ENCODE measurements around the gene TOX2.

TOX2 gene

GRCh38 chr20:43936104-43936770 lies 21.6 kb downstream of the TOX2 start:
- Histone ChIP-seq H3K27me3 (ENCODE audit: insufficient read depth, low read length, poor library complexity) (no peaks in the 10 kb centered on the region), H3K4ac (ENCODE audit: low read depth, low read length) (no peak overlapping the region), H2BK120ac (ENCODE audit: low read depth, low read length) (no peak overlapping the region), H3K79me2 (ENCODE audit: control insufficient read depth, insufficient read depth, low read length) (no peaks in the 10 kb centered on the region), H3K4me2 (ENCODE audit: low read length) (no peak overlapping the region), H3K18ac (ENCODE audit: low read length) (no peak overlapping the region), H3K36me3 (ENCODE audit: control insufficient read depth, insufficient read depth, low read length) (no peaks in the 10 kb centered on the region), H2AK5ac (ENCODE audit: low read length) (no peak overlapping the region), H3K23ac (ENCODE audit: low read length) (no peak overlapping the region), H4K8ac (ENCODE audit: low read depth, low read length) (no peak overlapping the region), H3K79me1 (ENCODE audit: low read length) (no peaks in the 10 kb centered on the region), H4K5ac (ENCODE audit: low read length) (no peak overlapping the region), H2BK15ac (replicated peaks; ENCODE audit: low read depth) (no peak overlapping the region), H3K27ac (ENCODE audit: low read depth, low read length) (no peak overlapping the region), H3K4me1 (ENCODE audit: control insufficient read depth, low read depth, low read length) (no peaks in the 10 kb centered on the region), H3K4me3 (ENCODE audit: low read length) (no peak overlapping the region), H2BK5ac (ENCODE audit: low read length) (no peak overlapping the region), H3K56ac (ENCODE audit: low read length) (no peak overlapping the region), H3K9ac (ENCODE audit: low read length) (no peak overlapping the region)
- WGBS (ENCODE audit: extremely low coverage, insufficient coverage, low lambda C conversion rate): no CpG with 5 or more reads among the region's 4 CpGs
- DNase-seq: no peak

- DNase-seq: no peak
- Histone ChIP-seq H3K9ac (ENCODE audit: low read length) (no peak overlapping the region), H3K23ac (ENCODE audit: low read length) (no peak overlapping the region), H2BK120ac (ENCODE audit: low read depth, low read length) (no peak overlapping the region), H3K4ac (ENCODE audit: low read depth, low read length) (no peak overlapping the region), H3K18ac (ENCODE audit: low read length) (no peak overlapping the region), H2AK5ac (ENCODE audit: low read length) (no peak overlapping the region), H3K4me3 (ENCODE audit: low read length) (no peak overlapping the region), H3K27ac (ENCODE audit: low read depth, low read length) (no peak overlapping the region), H2BK15ac (replicated peaks; ENCODE audit: low read depth) (no peak overlapping the region), H3K27me3 (ENCODE audit: insufficient read depth, low read length, poor library complexity) (no peaks in the 10 kb centered on the region), H3K36me3 (ENCODE audit: control insufficient read depth, insufficient read depth, low read length) (no peaks in the 10 kb centered on the region), H3K4me2 (ENCODE audit: low read length) (no peak overlapping the region), H4K8ac (ENCODE audit: low read depth, low read length) (no peak overlapping the region), H3K79me2 (ENCODE audit: control insufficient read depth, insufficient read depth, low read length) (no peaks in the 10 kb centered on the region), H2BK5ac (ENCODE audit: low read length) (no peak overlapping the region), H4K5ac (ENCODE audit: low read length) (no peak overlapping the region), H3K79me1 (ENCODE audit: low read length) (no peaks in the 10 kb centered on the region), H3K56ac (ENCODE audit: low read length) (no peak overlapping the region), H3K4me1 (ENCODE audit: control insufficient read depth, low read depth, low read length) (no peaks in the 10 kb centered on the region)
- no CpG with 5 or more reads among the region's 7 CpGs for WGBS (ENCODE audit: extremely low coverage, insufficient coverage, low lambda C conversion rate)
Measured at GRCh38 chr20:43936805-43937204, 22.2 kb downstream of the TOX2 start.

- no peak overlapping the region for H3K18ac ChIP-seq (ENCODE audit: low read length)
- H3K4me2 ChIP-seq (ENCODE audit: low read length): no peak overlapping the region
- H3K23ac ChIP-seq (ENCODE audit: low read length): no peak overlapping the region
- no peak overlapping the region for H3K9ac ChIP-seq (ENCODE audit: low read length)
- no peaks in the 10 kb centered on the region for H3K4me1 ChIP-seq (ENCODE audit: control insufficient read depth, low read depth, low read length)
- H3K79me2 ChIP-seq (ENCODE audit: control insufficient read depth, insufficient read depth, low read length): no peaks in the 10 kb centered on the region
- H3K79me1 ChIP-seq (ENCODE audit: low read length): no peaks in the 10 kb centered on the region
- no peaks in the 10 kb centered on the region for H3K36me3 ChIP-seq (ENCODE audit: control insufficient read depth, insufficient read depth, low read length)
- no peak overlapping the region for H2BK5ac ChIP-seq (ENCODE audit: low read length)
- H4K8ac ChIP-seq (ENCODE audit: low read depth, low read length): no peak overlapping the region
- H3K56ac ChIP-seq (ENCODE audit: low read length): no peak overlapping the region
- no peak overlapping the region for H2AK5ac ChIP-seq (ENCODE audit: low read length)
- no peak overlapping the region for H2BK120ac ChIP-seq (ENCODE audit: low read depth, low read length)
- H3K4me3 ChIP-seq (ENCODE audit: low read length): no peak overlapping the region
- no peak overlapping the region for H2BK15ac ChIP-seq (replicated peaks; ENCODE audit: low read depth)
- no peaks in the 10 kb centered on the region for H3K27me3 ChIP-seq (ENCODE audit: insufficient read depth, low read length, poor library complexity)
- no peak overlapping the region for H4K5ac ChIP-seq (ENCODE audit: low read length)
- no peak overlapping the region for H3K27ac ChIP-seq (ENCODE audit: low read depth, low read length)
- no peak for DNase-seq
- no CpG with 5 or more reads among the region's 7 CpGs for WGBS (ENCODE audit: extremely low coverage, insufficient coverage, low lambda C conversion rate)
- H3K4ac ChIP-seq (ENCODE audit: low read depth, low read length): no peak overlapping the region
Measured at GRCh38 chr20:43937591-43937990, 22.9 kb downstream of the TOX2 start.

- H3K27me3 ChIP-seq (ENCODE audit: insufficient read depth, low read length, poor library complexity): no peaks in the 10 kb centered on the region
Measured at GRCh38 chr20:43938017-43938655, 23.5 kb downstream of the TOX2 start.

GRCh38 chr20:43938932-43939761 lies 24.5 kb downstream of the TOX2 start:
- Histone ChIP-seq H4K8ac (ENCODE audit: low read depth, low read length) (no peak overlapping the region), H2BK120ac (ENCODE audit: low read depth, low read length) (no peak overlapping the region), H3K79me1 (ENCODE audit: low read length) (no peaks in the 10 kb centered on the region), H3K4me3 (ENCODE audit: low read length) (no peak overlapping the region), H3K79me2 (ENCODE audit: control insufficient read depth, insufficient read depth, low read length) (no peaks in the 10 kb centered on the region), H3K4ac (ENCODE audit: low read depth, low read length) (no peak overlapping the region), H3K23ac (ENCODE audit: low read length) (no peak overlapping the region), H3K36me3 (ENCODE audit: control insufficient read depth, insufficient read depth, low read length) (no peaks in the 10 kb centered on the region), H4K5ac (ENCODE audit: low read length) (no peak overlapping the region), H2AK5ac (ENCODE audit: low read length) (no peak overlapping the region), H3K56ac (ENCODE audit: low read length) (no peak overlapping the region), H3K18ac (ENCODE audit: low read length) (no peak overlapping the region), H3K27ac (ENCODE audit: low read depth, low read length) (no peak overlapping the region), H2BK15ac (replicated peaks; ENCODE audit: low read depth) (no peak overlapping the region), H2BK5ac (ENCODE audit: low read length) (no peak overlapping the region), H3K9ac (ENCODE audit: low read length) (no peak overlapping the region), H3K4me1 (ENCODE audit: control insufficient read depth, low read depth, low read length) (no peaks in the 10 kb centered on the region), H3K27me3 (ENCODE audit: insufficient read depth, low read length, poor library complexity) (no peaks in the 10 kb centered on the region), H3K4me2 (ENCODE audit: low read length) (no peak overlapping the region)
- DNase-seq: no peak
- WGBS (ENCODE audit: extremely low coverage, insufficient coverage, low lambda C conversion rate): no CpG with 5 or more reads among the region's 9 CpGs

More at GRCh38 chr20:43938017-43938655, 23.5 kb downstream of the TOX2 start:
- no peak overlapping the region for H3K4me2 ChIP-seq (ENCODE audit: low read length)
- no peak overlapping the region for H4K8ac ChIP-seq (ENCODE audit: low read depth, low read length)
- H3K56ac ChIP-seq (ENCODE audit: low read length): no peak overlapping the region
- no peak overlapping the region for H3K4ac ChIP-seq (ENCODE audit: low read depth, low read length)
- no peak overlapping the region for H3K9ac ChIP-seq (ENCODE audit: low read length)
- no peak for DNase-seq
- H2AK5ac ChIP-seq (ENCODE audit: low read length): no peak overlapping the region
- H3K18ac ChIP-seq (ENCODE audit: low read length): no peak overlapping the region
- H3K27ac ChIP-seq (ENCODE audit: low read depth, low read length): no peak overlapping the region
- no peaks in the 10 kb centered on the region for H3K79me1 ChIP-seq (ENCODE audit: low read length)
- no peak overlapping the region for H2BK120ac ChIP-seq (ENCODE audit: low read depth, low read length)
- no CpG with 5 or more reads among the region's 12 CpGs for WGBS (ENCODE audit: extremely low coverage, insufficient coverage, low lambda C conversion rate)
- H2BK5ac ChIP-seq (ENCODE audit: low read length): no peak overlapping the region
- no peaks in the 10 kb centered on the region for H3K4me1 ChIP-seq (ENCODE audit: control insufficient read depth, low read depth, low read length)
- H3K36me3 ChIP-seq (ENCODE audit: control insufficient read depth, insufficient read depth, low read length): no peaks in the 10 kb centered on the region
- no peak overlapping the region for H4K5ac ChIP-seq (ENCODE audit: low read length)
- H3K79me2 ChIP-seq (ENCODE audit: control insufficient read depth, insufficient read depth, low read length): no peaks in the 10 kb centered on the region
- no peak overlapping the region for H2BK15ac ChIP-seq (replicated peaks; ENCODE audit: low read depth)
- no peak overlapping the region for H3K4me3 ChIP-seq (ENCODE audit: low read length)
- H3K23ac ChIP-seq (ENCODE audit: low read length): no peak overlapping the region
